IMR-90 (cell line): Measurements from ENCODE around the gene ATXN10. TPM values are rescaled to one million over a fixed set of nuclear protein-coding genes. Genes with fewer than 3 reads are reported as not detected.

Source experiments
- ATAC-seq: fragments of 200-7000 bp; cut with Tn5 transposase; 2 replicates; pipeline ENCODE4 v1.9.1; 2020; ENCODE audit warnings: low read depth, mild to moderate bottlenecking, moderate library complexity
- BruUV-seq: library from RNA; stranded (reverse); fragments of 400-500 nt; replicated peaks from 2 replicates; lab custom pipeline; 2021; lab: Mats Ljungman, UMichigan
- CTCF ChIA-PET: fragments of 300-600 bp; formaldehyde crosslinking; extraction: SDS; loops from one replicate; lab custom pipeline; 2021; ENCODE audit warnings: antibody characterized with exemption; lab: Yijun Ruan, JAX
- POLR2A ChIA-PET: fragments of 300-600 bp; sonication (Branson Sonifier 250); formaldehyde crosslinking; loops from one replicate; lab custom pipeline; 2022; ENCODE audit warnings: antibody characterized with exemption; ENCODE audit not compliant: unreplicated experiment; lab: Charles Lee
- DNase-seq: peaks from one replicate; pipeline ENCODE4 v3.0.0; 2013
- H2AFZ ChIP-seq: replicated peaks from 2 replicates; pipeline ENCODE3; 2013; ENCODE audit warnings: low read length, mild to moderate bottlenecking; ENCODE audit not compliant: poor library complexity
- H2AK5ac ChIP-seq: 2 replicates; pipeline ENCODE4 v1.6.1; 2013; ENCODE audit warnings: low read depth, low read length, inconsistent platforms
- H2AK9ac ChIP-seq: replicated peaks from 2 replicates; pipeline ENCODE3; 2013; ENCODE audit warnings: mild to moderate bottlenecking, low read depth, low read length, moderate library complexity; ENCODE audit not compliant: poor library complexity
- H2BK120ac ChIP-seq: 2 replicates; pipeline ENCODE4 v1.6.1; 2013; ENCODE audit warnings: low read depth, low read length, inconsistent platforms
- H2BK15ac ChIP-seq: 3 replicates; pipeline ENCODE4 v1.6.1; 2013; ENCODE audit warnings: low read depth, low read length, inconsistent platforms
- H2BK20ac ChIP-seq: 2 replicates; pipeline ENCODE4 v1.6.1; 2013; ENCODE audit warnings: low read depth, mild to moderate bottlenecking, inconsistent platforms, low read length, moderate library complexity
- H2BK5ac ChIP-seq: 2 replicates; pipeline ENCODE4 v1.6.1; 2013; ENCODE audit warnings: mild to moderate bottlenecking, low read depth, low read length, inconsistent platforms; ENCODE audit not compliant: poor library complexity, severe bottlenecking
- H3K14ac ChIP-seq: replicated peaks from 2 replicates; pipeline ENCODE4 v1.6.1; 2013; ENCODE audit warnings: low read depth, low read length, inconsistent platforms
- H3K18ac ChIP-seq: 2 replicates; pipeline ENCODE4 v1.6.1; 2013; ENCODE audit warnings: low read depth, low read length, control low read depth
- H3K23ac ChIP-seq: 2 replicates; pipeline ENCODE4 v1.6.1; 2013; ENCODE audit warnings: low read depth, low read length, inconsistent platforms
- H3K27ac ChIP-seq: 2 replicates; pipeline ENCODE4 v1.5.1; 2013; ENCODE audit warnings: mild to moderate bottlenecking, control low read depth, low read length; ENCODE audit not compliant: insufficient read depth
- H3K27me3 ChIP-seq: 2 replicates; pipeline ENCODE4 v1.6.1; 2013; ENCODE audit warnings: low read length; ENCODE audit not compliant: control insufficient read depth, insufficient read depth
- H3K36me3 ChIP-seq: 2 replicates; pipeline ENCODE4 v1.6.1; 2013; ENCODE audit warnings: low read length, mixed read lengths; ENCODE audit not compliant: control insufficient read depth, insufficient read depth
- H3K4ac ChIP-seq: 2 replicates; pipeline ENCODE4 v1.6.1; 2013; ENCODE audit warnings: low read depth, low read length, inconsistent platforms
- H3K4me1 ChIP-seq: 2 replicates; pipeline ENCODE4 v1.6.1; 2013; ENCODE audit warnings: low read length, mixed read lengths; ENCODE audit not compliant: control insufficient read depth, insufficient read depth
- H3K4me2 ChIP-seq: 2 replicates; pipeline ENCODE4 v1.6.1; 2013; ENCODE audit warnings: low read depth, mild to moderate bottlenecking, control low read depth, low read length, moderate library complexity
- H3K4me3 ChIP-seq: 2 replicates; pipeline ENCODE4 v1.5.1; 2013; ENCODE audit warnings: low read depth, mild to moderate bottlenecking, control low read depth, low read length, moderate library complexity; ENCODE audit not compliant: insufficient read depth
- H3K56ac ChIP-seq: 2 replicates; pipeline ENCODE4 v1.6.1; 2013; ENCODE audit warnings: low read length, inconsistent platforms; ENCODE audit not compliant: insufficient read depth; ENCODE audit errors: extremely low read depth
- H3K79me1 ChIP-seq, 2 experiments: 2 replicates each; pipeline ENCODE4 v1.6.1; 2013; ENCODE audit warnings: low read length in 2 of 2, inconsistent platforms in 1 of 2, low read depth in 1 of 2
- H3K9ac ChIP-seq: 2 replicates; pipeline ENCODE4 v1.6.1; 2013; ENCODE audit warnings: low read depth, low read length, control low read depth
- H3K9me1 ChIP-seq: 2 replicates; pipeline ENCODE4 v1.6.1; 2013; ENCODE audit warnings: low read length, inconsistent platforms; ENCODE audit not compliant: insufficient read depth
- H3K9me3 ChIP-seq: 2 replicates; pipeline ENCODE4 v1.6.1; 2013; ENCODE audit warnings: low read length; ENCODE audit not compliant: control insufficient read depth, insufficient read depth
- H4K20me1 ChIP-seq: 2 replicates; pipeline ENCODE4 v1.6.1; 2013; ENCODE audit warnings: low read length, inconsistent platforms; ENCODE audit not compliant: insufficient read depth
- H4K5ac ChIP-seq: 2 replicates; pipeline ENCODE4 v1.6.1; 2013; ENCODE audit warnings: mild to moderate bottlenecking, low read depth, low read length, control low read depth
- H4K8ac ChIP-seq, 2 experiments: 2 replicates each; pipeline ENCODE4 v1.6.1; 2013; ENCODE audit warnings: low read depth in 2 of 2, low read length in 2 of 2, control low read depth in 1 of 2, inconsistent platforms in 1 of 2
- H4K91ac ChIP-seq: 2 replicates; pipeline ENCODE4 v1.6.1; 2013; ENCODE audit warnings: low read depth, low read length, inconsistent platforms; ENCODE audit not compliant: insufficient read depth
- BHLHE40 ChIP-seq: fragments of 150-350 bp; IDR thresholded peaks from 2 replicates; pipeline ENCODE4 v1.6.1; 2016; ENCODE audit warnings: mild to moderate bottlenecking, low read depth, low read length
- CEBPB ChIP-seq: IDR thresholded peaks from 2 replicates; pipeline ENCODE4 v1.6.1; 2012; ENCODE audit warnings: low read depth, low read length, improper control_type of control experiment
- CHD1 ChIP-seq: IDR thresholded peaks from 2 replicates; pipeline ENCODE4 v1.6.1; 2012; ENCODE audit warnings: low read depth, low read length, improper control_type of control experiment
- ELK1 ChIP-seq: fragments of 150-350 bp; IDR thresholded peaks from 2 replicates; pipeline ENCODE4 v1.6.1; 2016; ENCODE audit warnings: low read depth, mild to moderate bottlenecking, low read length, moderate library complexity, borderline replicate concordance
- FOS ChIP-seq: fragments of 150-350 bp; IDR thresholded peaks from 2 replicates; pipeline ENCODE4 v1.6.1; 2016; ENCODE audit warnings: low read depth, low read length
- MAFK ChIP-seq: IDR thresholded peaks from 2 replicates; pipeline ENCODE4 v1.6.1; 2012; ENCODE audit warnings: low read depth, low read length, improper control_type of control experiment
- MAZ ChIP-seq: IDR thresholded peaks from 2 replicates; pipeline ENCODE4 v1.6.1; 2012; ENCODE audit warnings: low read depth, mild to moderate bottlenecking, low read length, improper control_type of control experiment, moderate library complexity, borderline replicate concordance
- MXI1 ChIP-seq: IDR thresholded peaks from 2 replicates; pipeline ENCODE4 v1.6.1; 2012; ENCODE audit warnings: low read depth, mild to moderate bottlenecking, low read length, moderate library complexity, borderline replicate concordance
- NFE2L2 ChIP-seq: fragments of 150-350 bp; IDR thresholded peaks from 2 replicates; pipeline ENCODE4 v1.6.1; 2016; ENCODE audit warnings: low read depth, mild to moderate bottlenecking, low read length
- POLR2A ChIP-seq: IDR thresholded peaks from 2 replicates; pipeline ENCODE4 v1.6.1; 2012; ENCODE audit warnings: mild to moderate bottlenecking, low read depth, low read length
- RAD21 ChIP-seq: IDR thresholded peaks from 2 replicates; pipeline ENCODE4 v1.6.1; 2012; ENCODE audit warnings: low read length, improper control_type of control experiment
- RCOR1 ChIP-seq: IDR thresholded peaks from 2 replicates; pipeline ENCODE4 v1.6.1; 2012; ENCODE audit warnings: mild to moderate bottlenecking, low read length, improper control_type of control experiment; ENCODE audit not compliant: insufficient replicate concordance
- RFX5 ChIP-seq: IDR thresholded peaks from 2 replicates; pipeline ENCODE4 v1.8.0; 2012; ENCODE audit warnings: low read depth, mild to moderate bottlenecking, low read length, moderate library complexity
- SMC3 ChIP-seq: fragments of 150-350 bp; IDR thresholded peaks from 2 replicates; pipeline ENCODE4 v1.6.1; 2016; ENCODE audit warnings: low read depth, mild to moderate bottlenecking, antibody characterized with exemption, low read length, moderate library complexity
- USF2 ChIP-seq: fragments of 150-350 bp; IDR thresholded peaks from 2 replicates; pipeline ENCODE4 v1.6.1; 2017; ENCODE audit warnings: mild to moderate bottlenecking, antibody characterized with exemption, low read length, low read depth
- WGBS, 2 experiments: methylation state at CpG; one replicate each; pipeline versions ENCODE4 v1.1.5 to v1.1.7; 2013; ENCODE audit warnings: missing lambda C conversion rate in 2 of 2; ENCODE audit not compliant: insufficient read length in 1 of 2; ENCODE audit errors: extremely low coverage in 2 of 2; 5-methylcytosine and 5-hydroxymethylcytosine counted together
- dilution Hi-C: fragments of 300-500 bp; cut with HindIII; formaldehyde crosslinking; loops from one replicate; pipeline ENCODE4 v1.14.3; 2018; ENCODE audit warnings: low sequenced_read_pairs; ENCODE audit not compliant: unreplicated experiment
- in situ Hi-C: fragments of 300-500 bp; cut with MboI; formaldehyde crosslinking; loops from 3 replicates; pipeline ENCODE4 v1.14.3; 2019; ENCODE audit warnings: low sequenced_read_pairs, inconsistent platforms, mixed read lengths
- intact Hi-C: fragments of 100-400 bp; cut with micrococcal nuclease; formaldehyde crosslinking; loops from 2 replicates; pipeline ENCODE4 v1.10.0; 2022
- polyA plus RNA-seq, 3 experiments: library from polyadenylated mRNA; depleted of rRNA; stranded (reverse); fragments of >200 nt; gene quantifications; 2 replicates each; pipeline ENCODE4 v1.2.3, GENCODE V29; 2012; ENCODE audit warnings: low replicate concordance in 1 of 3
- total RNA-seq: library from RNA; depleted of rRNA; stranded (reverse); fragments of >200 nt; gene quantifications from 2 replicates; pipeline ENCODE4 v1.2.3, GENCODE V29; 2012
- TF ChIP-seq, protein P1 (sequence below): conservative IDR thresholded peaks from 2 replicates; pipeline ENCODE4 v1.5.1; 2012; ENCODE audit warnings: mild to moderate bottlenecking, low read depth, low read length, improper control_type of control experiment

Gene ATXN10
- total and polyA plus RNA-seq, 2 of the 4 experiments (the other 2 are of a cell fraction) = 116 to 231 TPM

DNA sequence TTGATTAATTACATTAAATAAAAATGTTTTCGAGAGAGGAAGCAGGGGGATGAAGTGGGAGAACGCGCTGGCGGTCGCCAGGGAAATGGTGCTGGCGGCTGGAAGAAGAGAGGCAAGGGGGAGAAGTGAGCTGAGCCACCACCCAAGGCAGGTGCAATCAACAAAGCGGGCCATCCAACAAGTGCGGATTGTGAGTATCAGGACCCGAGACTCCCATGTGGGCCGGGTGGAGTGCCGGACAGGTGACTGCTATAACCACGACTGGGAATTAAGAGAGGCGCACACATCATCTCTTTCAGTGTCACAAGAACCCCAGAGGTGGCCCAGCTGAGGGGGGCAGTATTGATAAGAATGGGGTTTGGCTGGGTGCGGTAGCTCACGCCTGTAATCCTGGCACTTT, 41.2 kb upstream of the ATXN10 start:
- no peak for DNase-seq
- Histone ChIP-seq H3K14ac (no peak overlapping the region), H2BK15ac (no peak overlapping the region), H3K36me3 (no peaks in the 10 kb centered on the region), H4K91ac (no peak overlapping the region), H2BK20ac (no peak overlapping the region), H2AK9ac (no peak overlapping the region), H2BK5ac (no peak overlapping the region), H3K9ac (no peak overlapping the region), H3K23ac (no peak overlapping the region), H3K27ac (no peak overlapping the region), H4K5ac (no peak overlapping the region), H2AK5ac (no peak overlapping the region), H3K4ac (no peak overlapping the region), H4K8ac (no peak overlapping the region), H3K18ac (no peak overlapping the region), H3K4me3 (no peak overlapping the region), H4K20me1 (no peaks in the 10 kb centered on the region), H3K56ac (no peak overlapping the region), H3K4me2 (no peak overlapping the region), H3K4me1 (no peaks in the 10 kb centered on the region; the same call in 1 of the 2 replicates), H3K9me3 (no peaks in the 10 kb centered on the region), H2BK120ac (no peak overlapping the region), H3K79me1 (no peaks in the 10 kb centered on the region), H3K27me3 (peaks cover 27% of the 10 kb centered on the region), H2AFZ (no peak overlapping the region), H3K9me1 (0 out of 2 replicates have a peak, but pooled peaks cover 3% of the 10 kb centered on the region)
- dilution Hi-C loops = no loop called here
- BruUV-seq = no TSS peak
- POLR2A ChIA-PET = no interaction called here
- TF ChIP-seq BHLHE40 (no peak), CEBPB (no peak), MAZ (no peak), RAD21 (no peak), CHD1 (no peak), SMC3 (no peak), NFE2L2 (no peak), RFX5 (no peak), ELK1 (no peak), RCOR1 (no peak), MXI1 (no peak), MAFK (no peak), FOS (no peak), POLR2A (no peak), USF2 (no peak)
- TF ChIP-seq, protein P1, sequence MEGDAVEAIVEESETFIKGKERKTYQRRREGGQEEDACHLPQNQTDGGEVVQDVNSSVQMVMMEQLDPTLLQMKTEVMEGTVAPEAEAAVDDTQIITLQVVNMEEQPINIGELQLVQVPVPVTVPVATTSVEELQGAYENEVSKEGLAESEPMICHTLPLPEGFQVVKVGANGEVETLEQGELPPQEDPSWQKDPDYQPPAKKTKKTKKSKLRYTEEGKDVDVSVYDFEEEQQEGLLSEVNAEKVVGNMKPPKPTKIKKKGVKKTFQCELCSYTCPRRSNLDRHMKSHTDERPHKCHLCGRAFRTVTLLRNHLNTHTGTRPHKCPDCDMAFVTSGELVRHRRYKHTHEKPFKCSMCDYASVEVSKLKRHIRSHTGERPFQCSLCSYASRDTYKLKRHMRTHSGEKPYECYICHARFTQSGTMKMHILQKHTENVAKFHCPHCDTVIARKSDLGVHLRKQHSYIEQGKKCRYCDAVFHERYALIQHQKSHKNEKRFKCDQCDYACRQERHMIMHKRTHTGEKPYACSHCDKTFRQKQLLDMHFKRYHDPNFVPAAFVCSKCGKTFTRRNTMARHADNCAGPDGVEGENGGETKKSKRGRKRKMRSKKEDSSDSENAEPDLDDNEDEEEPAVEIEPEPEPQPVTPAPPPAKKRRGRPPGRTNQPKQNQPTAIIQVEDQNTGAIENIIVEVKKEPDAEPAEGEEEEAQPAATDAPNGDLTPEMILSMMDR = no peak
- intact Hi-C loops = no loop called here
- ATAC-seq = no peak
- in situ Hi-C loops = no loop called here
- 82% methylated on average over 5 of the region's 15 CpGs; no CpG with 5 or more reads in 1 of the 2 experiments for WGBS, 2 experiments
- CTCF ChIA-PET = no interaction called here
